ENCODE measurements around the gene GRPEL1.

The GRPEL1 gene

DNA sequence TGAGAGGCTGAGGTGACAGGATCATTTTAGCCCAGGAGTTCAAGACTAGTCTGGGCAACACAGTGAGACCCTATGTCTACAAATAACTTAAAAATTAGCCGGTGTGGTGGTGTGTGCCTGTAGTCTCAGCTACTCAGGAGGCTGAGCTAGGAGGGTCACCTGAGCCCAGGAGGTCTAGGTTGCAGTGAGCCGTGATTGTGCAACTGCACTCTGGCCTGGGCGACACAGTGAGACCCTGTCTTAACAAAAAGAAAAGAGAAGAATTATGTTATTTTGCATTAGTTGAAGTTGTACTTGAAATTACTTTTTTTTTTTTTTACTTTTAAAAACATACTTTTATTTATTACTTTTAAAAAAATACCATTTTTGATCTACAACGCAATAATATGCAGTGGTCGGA, 46.5 kb downstream of the GRPEL1 start:
- no peak for DNase-seq

- DNase-seq, result no peak
Observed at GRCh38 chr4:7020856-7021255, 47.0 kb downstream of the GRPEL1 start.

GRCh38 chr4:7020290-7020689, 47.6 kb downstream of the GRPEL1 start:
- DNase-seq, result no peak

- no peak for DNase-seq
Observed at GRCh38 chr4:7019367-7019766, 48.5 kb downstream of the GRPEL1 start.

DNA sequence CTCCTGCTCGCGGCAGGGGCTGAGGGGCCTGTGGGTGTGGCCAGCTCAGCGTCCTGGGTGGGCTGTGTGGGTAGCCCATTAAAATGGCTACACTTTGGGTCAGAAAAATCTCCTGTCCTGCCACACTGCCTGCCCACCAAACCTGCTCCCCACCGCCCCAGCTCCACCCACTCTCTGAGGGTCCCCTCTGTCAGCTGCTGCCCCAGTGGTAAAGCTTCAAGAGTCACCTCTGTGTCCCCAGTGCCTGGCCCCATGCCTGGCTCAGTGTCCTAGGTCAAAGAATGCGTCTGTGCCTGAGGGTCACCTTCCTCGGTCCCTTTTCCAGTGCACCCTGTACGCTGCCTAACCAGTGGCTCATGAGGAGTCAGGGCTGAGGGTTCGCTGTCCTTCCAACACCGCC, 49.6 kb downstream of the GRPEL1 start:
- DNase-seq, result no peak

DNA sequence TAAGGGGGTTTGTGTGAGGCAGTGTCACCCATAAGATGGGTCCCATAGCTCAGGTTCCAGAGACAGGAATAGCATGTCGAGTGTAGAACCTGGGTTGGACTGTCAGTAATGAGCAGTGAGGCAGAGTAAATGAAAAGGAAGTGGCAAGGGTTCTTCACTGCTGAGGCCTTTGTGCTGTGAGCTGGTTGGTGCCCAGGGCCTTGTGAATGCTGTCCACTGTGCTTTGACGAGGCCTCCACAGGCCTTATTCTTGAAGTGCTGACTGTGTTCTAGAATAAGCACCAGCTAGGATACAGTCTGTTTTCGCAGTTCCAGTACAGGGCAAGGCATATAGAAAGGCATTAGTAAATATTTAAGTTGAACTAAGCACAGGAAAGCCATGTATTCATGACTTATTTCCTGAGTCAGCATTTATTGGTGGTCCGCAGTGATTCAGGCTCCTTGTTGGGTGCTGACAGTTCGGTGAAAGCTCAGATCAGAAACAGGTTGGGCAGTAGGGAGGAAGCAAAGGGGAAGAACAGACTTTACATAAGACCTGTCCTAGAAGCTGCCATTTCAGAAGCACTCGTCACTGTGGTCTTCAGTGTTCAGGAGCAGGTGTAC, 50.3 kb downstream of the GRPEL1 start:
- DNase-seq, result no peak

- DNase-seq, result no peak
Observed at GRCh38 chr4:7016512-7016911, 51.4 kb downstream of the GRPEL1 start.

- no peak for DNase-seq
Observed at GRCh38 chr4:7016086-7016485, 51.8 kb downstream of the GRPEL1 start.

GRCh38 chr4:7015383-7016035, 52.4 kb downstream of the GRPEL1 start:
- no peak for DNase-seq

GRCh38 chr4:7014815-7015214, 53.0 kb downstream of the GRPEL1 start:
- DNase-seq, result no peak

GRCh38 chr4:7013175-7013574, 54.7 kb downstream of the GRPEL1 start:
- no peak for DNase-seq

DNA sequence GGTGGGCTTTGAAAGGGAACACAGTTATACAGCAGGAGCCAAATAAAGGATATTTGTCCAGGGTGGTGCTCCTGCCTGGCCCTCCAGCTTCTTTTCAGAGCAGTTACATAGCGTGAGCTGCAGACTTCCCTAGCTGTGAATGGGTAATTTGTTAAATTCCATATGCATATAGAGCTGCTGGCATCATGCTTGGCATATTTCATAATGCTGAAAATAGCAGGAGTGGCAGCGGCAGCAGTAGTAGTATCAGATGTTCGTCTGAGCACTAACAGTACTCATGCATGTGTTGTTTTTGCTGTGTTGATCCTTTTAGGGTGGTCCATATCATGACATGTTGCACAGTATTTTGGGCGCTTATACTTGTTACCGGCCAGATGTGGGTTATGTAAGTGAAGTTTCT, 58.3 kb downstream of the GRPEL1 start:
- DNase-seq, result no peak

Measured in inflammatory macrophage (primary cell).